IPS-15b (cell line): Measurements from ENCODE around the gene SLC9A8.

Source experiments
- H3K27me3 ChIP-seq: one replicate; pipeline ENCODE4 v1.6.1; 2013; ENCODE audit warnings: low read length; ENCODE audit not compliant: control insufficient read depth, insufficient read depth
- H3K36me3 ChIP-seq: one replicate; pipeline ENCODE4 v1.6.1; 2013; ENCODE audit warnings: low read length; ENCODE audit not compliant: control insufficient read depth, insufficient read depth
- H3K4me1 ChIP-seq: one replicate; pipeline ENCODE4 v1.6.1; 2013; ENCODE audit warnings: mild to moderate bottlenecking, low read length; ENCODE audit not compliant: control insufficient read depth, insufficient read depth
- H3K4me3 ChIP-seq: one replicate; pipeline ENCODE4 v1.5.1; 2013; ENCODE audit warnings: low read depth, low read length
- H3K9ac ChIP-seq: one replicate; pipeline ENCODE4 v1.6.1; 2013; ENCODE audit warnings: low read depth, mild to moderate bottlenecking, low read length
- H3K9me3 ChIP-seq: one replicate; pipeline ENCODE4 v1.6.1; 2013; ENCODE audit warnings: mild to moderate bottlenecking, low read length; ENCODE audit not compliant: control insufficient read depth, insufficient read depth

SLC9A8 gene

DNA sequence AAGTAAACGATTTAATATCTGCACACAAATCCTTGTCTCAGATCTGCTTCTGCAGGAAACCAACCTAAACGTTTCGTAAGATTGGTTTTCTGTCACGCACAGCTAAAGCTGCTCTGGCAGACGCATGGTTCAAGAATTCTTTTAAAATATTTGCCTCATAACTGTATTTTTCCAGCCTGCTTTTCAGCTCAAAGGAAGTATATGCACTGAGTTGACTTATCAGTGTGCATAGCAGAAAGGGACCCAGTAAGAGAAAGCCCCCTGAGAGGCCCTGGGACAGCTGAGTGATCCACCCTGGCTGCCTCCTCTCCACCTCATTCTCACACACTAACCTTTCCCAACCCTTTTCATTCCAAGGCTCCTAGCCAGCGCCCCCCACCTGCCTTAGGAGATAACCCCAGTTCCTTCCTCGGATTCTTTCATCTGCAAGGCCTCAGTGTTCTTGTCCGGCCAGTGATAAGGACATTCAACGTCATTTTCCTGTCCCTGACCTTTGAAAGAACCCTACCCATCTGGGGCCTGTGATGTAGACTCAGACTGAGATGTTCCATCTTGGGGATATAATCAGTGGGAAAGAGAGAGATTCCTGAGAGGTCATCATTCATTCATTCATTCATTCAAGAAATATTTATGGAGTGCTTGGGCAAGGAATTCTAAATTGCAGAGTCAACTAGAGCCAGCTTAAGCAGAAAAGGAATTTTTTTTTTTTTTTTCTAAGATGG is 22.4 kb upstream of the SLC9A8 start:
- Histone ChIP-seq H3K27me3 (no peaks in the 10 kb centered on the region), H3K4me1 (no peaks in the 10 kb centered on the region), H3K9me3 (no peaks in the 10 kb centered on the region), H3K4me3 (no peak overlapping the region), H3K9ac (no peak overlapping the region), H3K36me3 (no peaks in the 10 kb centered on the region)

DNA sequence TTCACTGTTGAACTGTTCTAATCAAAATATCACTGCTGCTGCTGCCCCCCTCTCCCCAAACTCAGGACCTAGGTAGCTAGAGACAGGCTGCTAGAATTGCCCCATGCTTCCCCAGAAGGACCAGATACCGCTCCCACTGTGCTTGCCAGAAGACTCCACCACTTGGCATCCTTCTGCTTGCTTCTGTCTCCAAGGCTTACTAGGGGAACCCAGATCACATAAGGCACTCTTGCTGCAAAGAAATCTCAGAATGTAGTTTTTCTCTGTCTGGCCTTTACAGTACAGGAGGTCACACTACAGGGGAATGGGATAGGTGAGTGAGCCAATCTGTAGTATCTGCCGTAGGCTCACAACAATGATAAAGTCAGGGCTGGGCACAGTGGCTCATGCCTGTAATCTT is 21.5 kb upstream of the SLC9A8 start:
- Histone ChIP-seq H3K4me3 (no peak overlapping the region), H3K36me3 (no peaks in the 10 kb centered on the region), H3K9me3 (no peaks in the 10 kb centered on the region), H3K9ac (no peak overlapping the region), H3K4me1 (no peaks in the 10 kb centered on the region), H3K27me3 (no peaks in the 10 kb centered on the region)

DNA sequence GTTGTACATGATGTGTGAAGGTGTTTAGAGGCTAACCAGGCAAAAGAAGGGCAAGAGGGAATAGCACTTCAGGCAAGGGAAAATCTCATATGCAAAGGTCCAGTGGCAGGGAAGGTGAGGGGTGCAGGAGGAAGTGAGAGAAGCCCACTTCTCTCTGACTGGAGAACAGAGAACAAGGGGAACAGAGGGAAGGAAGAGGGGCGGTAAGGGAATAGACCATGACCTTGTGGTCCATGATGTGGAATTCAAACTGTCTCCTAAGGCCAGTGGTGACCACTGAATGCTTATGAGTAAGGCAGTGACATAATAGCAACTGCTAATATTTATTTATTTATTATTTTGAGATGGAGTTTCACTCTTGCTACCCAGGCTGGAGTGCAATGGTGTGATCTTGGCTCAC is 20.6 kb upstream of the SLC9A8 start:
- no peaks in the 10 kb centered on the region for H3K9me3 ChIP-seq
- H3K4me3 ChIP-seq = no peak overlapping the region
- no peak overlapping the region for H3K9ac ChIP-seq
- no peaks in the 10 kb centered on the region for H3K4me1 ChIP-seq
- H3K27me3 ChIP-seq = no peaks in the 10 kb centered on the region
- no peaks in the 10 kb centered on the region for H3K36me3 ChIP-seq

DNA sequence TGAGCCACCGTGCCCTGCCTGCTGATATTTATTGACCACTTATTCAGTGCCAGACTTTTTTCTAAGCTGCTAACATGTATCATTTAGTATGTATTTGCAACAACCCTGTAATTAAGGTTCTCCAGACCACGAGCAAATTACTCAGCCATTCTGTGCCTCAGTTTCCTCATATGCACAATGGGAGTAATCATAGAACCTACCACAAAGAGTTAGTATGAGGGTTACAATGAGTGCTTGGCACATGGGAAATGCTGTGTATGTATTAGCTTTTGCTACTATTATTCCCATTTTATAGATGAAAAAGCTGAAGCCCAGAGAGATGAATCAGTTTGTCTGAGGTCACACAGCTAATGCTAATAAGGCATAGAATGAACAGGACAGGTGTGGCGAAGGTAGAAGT is 20.0 kb upstream of the SLC9A8 start:
- Histone ChIP-seq H3K27me3 (no peaks in the 10 kb centered on the region), H3K4me1 (no peaks in the 10 kb centered on the region), H3K9me3 (no peaks in the 10 kb centered on the region), H3K4me3 (no peak overlapping the region), H3K36me3 (no peaks in the 10 kb centered on the region), H3K9ac (no peak overlapping the region)

DNA sequence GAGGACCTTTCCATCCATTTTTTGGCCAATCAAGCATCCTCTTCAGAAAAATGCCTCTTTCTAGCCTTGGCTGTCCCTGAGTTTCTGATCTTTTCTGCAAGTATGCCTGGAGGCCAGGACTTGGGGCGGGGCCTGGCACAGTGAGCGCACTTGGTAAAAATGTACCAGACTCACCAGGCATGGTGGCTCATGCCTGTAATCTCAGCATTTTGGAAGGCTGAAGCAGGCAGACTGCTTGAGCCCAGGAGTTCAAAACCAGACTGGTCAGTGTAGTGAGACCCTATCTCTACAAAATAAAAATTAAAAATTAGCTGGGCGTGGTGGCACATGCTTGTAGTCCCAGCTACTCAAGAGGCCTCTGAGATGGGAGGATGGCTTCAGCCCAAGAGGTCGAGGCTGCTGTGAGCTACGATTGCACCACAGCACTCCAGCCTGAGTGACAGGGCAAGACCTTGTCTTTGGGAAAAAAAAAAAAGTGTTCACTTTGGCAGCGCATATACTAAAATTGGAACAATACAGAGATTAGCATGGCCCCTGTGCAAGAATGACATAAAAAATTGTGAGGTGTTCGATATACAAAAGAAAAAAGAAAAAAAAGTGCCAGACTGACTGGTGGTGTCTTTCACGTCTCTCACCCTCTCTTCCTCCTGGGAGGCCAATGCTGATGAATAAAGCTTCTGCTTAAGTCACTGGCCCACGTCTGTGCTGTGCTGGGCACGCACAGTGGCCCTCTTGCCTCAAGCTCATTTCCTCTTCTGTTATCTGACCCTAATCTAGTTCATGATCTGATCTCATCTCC is 18.1 kb upstream of the SLC9A8 start:
- Histone ChIP-seq H3K4me3 (no peak overlapping the region), H3K9me3 (no peaks in the 10 kb centered on the region), H3K36me3 (no peaks in the 10 kb centered on the region), H3K4me1 (no peaks in the 10 kb centered on the region), H3K27me3 (no peaks in the 10 kb centered on the region), H3K9ac (no peak overlapping the region)

DNA sequence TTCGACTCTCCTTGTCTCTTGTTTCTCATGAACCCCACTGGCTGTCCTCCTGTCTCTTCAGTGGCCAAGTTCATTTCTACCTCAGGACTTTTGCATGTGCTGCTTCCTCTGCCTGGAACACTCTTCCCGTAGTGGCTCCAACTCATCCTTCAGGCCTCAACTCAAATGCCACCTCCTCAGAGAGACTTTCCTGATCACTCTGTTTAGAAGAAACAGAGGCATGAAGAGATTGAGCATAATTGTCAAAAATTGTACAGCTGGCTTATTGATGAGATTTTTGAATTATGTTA is 17.5 kb upstream of the SLC9A8 start:
- Histone ChIP-seq H3K27me3 (no peaks in the 10 kb centered on the region), H3K9me3 (no peaks in the 10 kb centered on the region), H3K4me1 (no peaks in the 10 kb centered on the region), H3K4me3 (no peak overlapping the region), H3K36me3 (no peaks in the 10 kb centered on the region), H3K9ac (no peak overlapping the region)

DNA sequence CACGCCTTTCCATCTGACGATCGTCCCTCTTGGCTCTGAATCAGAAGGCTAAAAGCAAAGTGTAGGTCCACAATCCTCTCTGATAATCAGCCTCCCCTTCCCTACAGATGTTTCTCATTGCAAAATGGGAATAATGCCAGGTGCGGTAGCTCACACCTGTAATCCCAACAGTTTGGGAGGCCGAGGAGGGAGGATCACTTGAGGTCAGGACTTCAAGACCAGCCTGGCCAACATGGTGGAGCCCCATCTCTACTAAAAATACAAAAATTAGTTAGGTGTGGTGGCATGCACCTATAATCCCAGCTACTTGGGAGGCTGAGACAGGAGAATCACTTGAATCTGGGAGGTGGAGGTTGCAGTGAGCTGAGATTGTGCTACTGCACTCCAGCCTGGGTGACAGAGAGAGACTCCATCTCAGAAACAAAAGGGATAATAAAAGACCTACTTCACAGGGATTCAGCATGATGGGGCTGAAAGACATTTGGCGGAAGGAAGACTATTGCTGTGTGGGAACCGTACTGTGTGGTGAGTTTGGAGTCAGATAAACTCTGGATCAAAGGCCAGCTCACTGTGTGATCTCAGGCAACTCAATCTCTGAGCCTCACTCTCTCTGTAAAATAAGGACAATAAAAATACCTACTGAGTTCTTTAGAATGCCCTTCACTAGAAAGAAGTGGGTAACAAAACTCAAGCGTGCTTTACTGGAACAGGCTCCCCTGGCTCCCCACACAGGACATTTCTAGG is 15.9 kb upstream of the SLC9A8 start:
- Histone ChIP-seq H3K4me3 (no peak overlapping the region), H3K27me3 (no peaks in the 10 kb centered on the region), H3K4me1 (no peaks in the 10 kb centered on the region), H3K36me3 (no peaks in the 10 kb centered on the region), H3K9ac (no peak overlapping the region), H3K9me3 (no peaks in the 10 kb centered on the region)

DNA sequence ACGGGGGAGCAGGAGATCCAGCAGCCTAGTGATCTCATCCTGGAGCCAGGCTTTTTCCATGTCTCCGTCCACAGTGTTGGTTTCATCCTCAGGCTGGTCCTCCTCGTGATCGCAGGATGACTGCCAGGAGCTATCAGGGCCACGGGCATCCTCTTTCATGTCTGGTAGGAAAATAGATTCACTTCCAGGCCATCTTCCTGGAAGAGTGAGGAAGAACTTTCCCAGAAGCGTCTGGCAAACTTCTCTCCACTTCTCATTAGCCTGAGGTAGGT is 15.3 kb upstream of the SLC9A8 start:
- H3K4me1 ChIP-seq = no peaks in the 10 kb centered on the region
- H3K9ac ChIP-seq = no peak overlapping the region
- H3K9me3 ChIP-seq = no peaks in the 10 kb centered on the region
- no peak overlapping the region for H3K4me3 ChIP-seq
- no peaks in the 10 kb centered on the region for H3K27me3 ChIP-seq
- no peaks in the 10 kb centered on the region for H3K36me3 ChIP-seq

DNA sequence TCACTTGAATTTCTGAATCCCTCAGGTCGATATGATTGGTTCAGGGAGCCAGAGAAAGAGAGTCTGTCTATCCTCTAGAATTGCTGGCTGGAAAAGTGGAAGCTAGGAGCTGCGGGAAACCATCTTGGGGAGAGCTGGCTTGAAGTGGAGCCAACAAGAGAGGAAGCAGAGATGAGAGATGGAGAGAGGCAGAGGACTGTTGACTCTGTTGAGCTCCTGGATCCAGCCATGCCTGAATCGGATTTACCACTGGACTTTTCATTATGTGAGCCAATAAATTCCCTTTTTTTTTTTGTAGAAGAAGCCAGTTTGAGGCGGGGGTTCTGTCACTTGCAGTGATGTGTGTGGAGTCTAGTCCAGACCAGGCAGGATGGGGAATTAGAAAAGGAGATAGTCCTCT is 13.9 kb upstream of the SLC9A8 start:
- Histone ChIP-seq H3K36me3 (no peaks in the 10 kb centered on the region), H3K9me3 (no peaks in the 10 kb centered on the region), H3K4me3 (no peak overlapping the region), H3K9ac (no peak overlapping the region), H3K4me1 (no peaks in the 10 kb centered on the region), H3K27me3 (no peaks in the 10 kb centered on the region)

DNA sequence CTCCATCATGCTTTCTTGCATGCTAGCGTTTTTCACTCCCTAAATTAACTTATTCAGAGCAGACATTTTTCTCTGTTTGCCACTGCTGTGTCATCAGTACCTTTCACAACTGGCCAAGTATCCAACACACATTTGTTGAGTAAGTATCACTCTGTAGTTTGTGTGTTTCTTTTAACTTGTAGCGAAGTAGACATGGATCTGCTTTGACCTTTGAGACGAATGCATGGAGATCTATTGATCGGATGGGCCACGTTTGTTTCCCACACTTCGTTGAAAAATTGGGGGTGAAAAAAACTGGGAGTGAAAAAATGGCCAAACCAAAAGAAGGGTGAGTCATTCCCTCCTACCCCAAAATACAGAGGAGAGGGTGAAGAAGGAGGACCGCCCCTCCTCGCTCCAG is 12.9 kb upstream of the SLC9A8 start:
- H3K36me3 ChIP-seq = no peaks in the 10 kb centered on the region
- H3K27me3 ChIP-seq = no peaks in the 10 kb centered on the region
- no peak overlapping the region for H3K4me3 ChIP-seq
- no peaks in the 10 kb centered on the region for H3K4me1 ChIP-seq
- no peak overlapping the region for H3K9ac ChIP-seq
- H3K9me3 ChIP-seq = no peaks in the 10 kb centered on the region

DNA sequence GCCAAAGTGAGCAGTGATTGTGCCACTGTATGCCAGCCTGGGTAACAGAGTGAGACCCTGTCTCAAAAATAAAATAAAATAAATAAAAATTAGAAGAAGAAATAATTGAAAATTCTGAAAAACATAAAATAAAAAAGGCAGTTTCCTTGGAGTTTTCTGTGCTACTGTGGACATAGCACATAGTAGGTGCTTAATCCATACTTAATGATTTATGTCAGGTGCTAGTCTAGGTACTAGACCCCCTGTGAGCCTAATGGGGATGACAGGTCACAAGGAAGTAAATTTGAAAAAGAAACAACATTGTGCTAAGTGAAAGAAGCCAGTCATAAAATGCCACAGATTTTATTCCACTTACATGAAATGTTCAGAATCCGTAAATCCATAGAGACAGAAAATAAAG is 9.2 kb upstream of the SLC9A8 start:
- Histone ChIP-seq H3K4me1 (no peaks in the 10 kb centered on the region), H3K36me3 (no peaks in the 10 kb centered on the region), H3K9me3 (no peaks in the 10 kb centered on the region)

DNA sequence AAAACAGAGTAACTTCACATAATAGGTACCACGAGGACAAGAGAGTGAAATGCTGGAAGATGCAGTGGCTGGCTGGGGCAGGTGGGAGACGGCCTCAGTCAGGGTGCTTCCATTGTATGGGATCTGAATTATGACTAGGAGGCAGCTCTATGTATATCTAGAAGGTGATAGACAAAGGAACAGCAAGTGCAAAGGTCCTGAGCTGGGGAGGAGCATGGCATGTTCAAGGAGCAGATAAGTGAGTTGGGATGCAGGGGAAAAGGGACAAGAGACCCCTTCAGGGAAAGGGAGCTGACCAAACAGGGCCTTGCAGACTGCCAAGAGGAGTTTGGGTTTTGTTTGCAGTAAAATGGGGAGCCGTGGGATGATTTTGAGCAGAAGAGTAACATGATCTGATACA is 8.3 kb upstream of the SLC9A8 start:
- no peaks in the 10 kb centered on the region for H3K27me3 ChIP-seq
- H3K4me3 ChIP-seq = no peak overlapping the region
- no peak overlapping the region for H3K9ac ChIP-seq
- H3K9me3 ChIP-seq = no peaks in the 10 kb centered on the region
- no peaks in the 10 kb centered on the region for H3K4me1 ChIP-seq
- no peaks in the 10 kb centered on the region for H3K36me3 ChIP-seq

More for the DNA sequence above, 9.2 kb upstream of the SLC9A8 start:
- H3K4me3 ChIP-seq = no peak overlapping the region
- H3K9ac ChIP-seq = no peak overlapping the region
- no peaks in the 10 kb centered on the region for H3K27me3 ChIP-seq
